Renal cortical epithelial cell (primary cell): ENCODE measurements around the gene SLC10A2. TPM values are rescaled to one million over a fixed set of nuclear protein-coding genes. Genes with fewer than 3 reads are reported as not detected.

Source experiments
- DNase-seq: peaks from one replicate; pipeline ENCODE4 v3.0.0-alpha.2; 2011; ENCODE audit warnings: low read depth
- total RNA-seq: library from RNA; depleted of rRNA; stranded (reverse); fragments of >200 nt; gene quantifications from 2 replicates; pipeline ENCODE4 v1.2.3, GENCODE V29; 2014

The SLC10A2 gene
- total RNA-seq, 1 donor from 2014 or later, result not detected

GRCh38 chr13:103046676-103047075 lies 19.5 kb downstream of the SLC10A2 start:
- no peak for DNase-seq

GRCh38 chr13:103044056-103044455 lies 22.2 kb downstream of the SLC10A2 start:
- DNase-seq, result no peak

- no peak for DNase-seq
Measured at GRCh38 chr13:103040006-103040405, 26.2 kb downstream of the SLC10A2 start.

- no peak for DNase-seq
Measured at GRCh38 chr13:103039183-103039582, 27.0 kb downstream of the SLC10A2 start.

GRCh38 chr13:103036268-103036667 lies 29.9 kb downstream of the SLC10A2 start:
- DNase-seq, result no peak

- no peak for DNase-seq
Measured at GRCh38 chr13:103033999-103034398, 32.2 kb downstream of the SLC10A2 start.

GRCh38 chr13:103031332-103031873 lies 34.8 kb downstream of the SLC10A2 start:
- peak; percentile 72 for DNase-seq

GRCh38 chr13:103030776-103031175 lies 35.4 kb downstream of the SLC10A2 start:
- DNase-seq, result no peak

GRCh38 chr13:103029798-103030197 lies 36.4 kb downstream of the SLC10A2 start:
- DNase-seq, result no peak

- DNase-seq, result peak; percentile 31
Measured at GRCh38 chr13:103022336-103022735, 43.9 kb downstream of the SLC10A2 start.

- DNase-seq, result no peak
Measured at GRCh38 chr13:103018556-103018955, 47.7 kb downstream of the SLC10A2 start.

GRCh38 chr13:103012646-103013045 lies 53.6 kb downstream of the SLC10A2 start:
- DNase-seq, result no peak

GRCh38 chr13:103009051-103009840 lies 57.0 kb downstream of the SLC10A2 start:
- DNase-seq, result no peak

GRCh38 chr13:103007427-103007762 lies 58.8 kb downstream of the SLC10A2 start:
- DNase-seq, result no peak

- no peak for DNase-seq
Measured at GRCh38 chr13:103006641-103007426, 59.4 kb downstream of the SLC10A2 start.

GRCh38 chr13:103004661-103005345 lies 61.4 kb downstream of the SLC10A2 start:
- no peak for DNase-seq

- DNase-seq, result no peak
Measured at GRCh38 chr13:103003631-103004030, 62.6 kb downstream of the SLC10A2 start.

GRCh38 chr13:103002279-103002678 lies 63.9 kb downstream of the SLC10A2 start:
- DNase-seq, result no peak

GRCh38 chr13:103000157-103000556 lies 66.1 kb downstream of the SLC10A2 start:
- DNase-seq, result no peak

GRCh38 chr13:102999499-102999898 lies 66.7 kb downstream of the SLC10A2 start:
- DNase-seq, result no peak
